Suprapubic skin (tissue), 4 donors: ENCODE data around the gene MYL3. TPM values are rescaled to one million over a fixed set of nuclear protein-coding genes. Genes with fewer than 3 reads are reported as not detected.

Source experiments
- DNase-seq, 2 donors: peaks; one replicate each; pipeline ENCODE4 v3.0.0-alpha.2; 2019; ENCODE audit warnings: low spot score in 2 of 2
- H3K27ac ChIP-seq: fragments of 200-600 bp; sonication (generic); one replicate; pipeline ENCODE4 v1.5.1; 2019
- H3K27me3 ChIP-seq: fragments of 200-600 bp; sonication (generic); one replicate; pipeline ENCODE4 v1.5.1; 2019
- H3K36me3 ChIP-seq: fragments of 200-600 bp; sonication (generic); one replicate; pipeline ENCODE4 v1.5.1; 2019
- H3K4me1 ChIP-seq: fragments of 200-600 bp; sonication (generic); one replicate; pipeline ENCODE4 v1.5.1; 2019
- H3K4me3 ChIP-seq: fragments of 200-600 bp; sonication (generic); one replicate; pipeline ENCODE4 v1.5.1; 2019; ENCODE audit warnings: mild to moderate bottlenecking
- H3K9me3 ChIP-seq: fragments of 200-600 bp; sonication (generic); one replicate; pipeline ENCODE4 v1.5.1; 2019
- EP300 ChIP-seq: sonication (generic); formaldehyde crosslinking; IDR thresholded peaks from one replicate; pipeline ENCODE4 v1.6.1; 2017; ENCODE audit warnings: antibody characterized with exemption
- POLR2A ChIP-seq, 2 donors: fragments of 450-650 bp; IDR thresholded peaks; one replicate each; pipeline ENCODE4 v1.6.1; 2017; ENCODE audit warnings: antibody characterized with exemption in 2 of 2, mild to moderate bottlenecking in 2 of 2, moderate library complexity in 2 of 2
- POLR2AphosphoS5 ChIP-seq, 3 donors: sonication (generic); formaldehyde crosslinking; IDR thresholded peaks; one replicate each; pipeline ENCODE4 v1.6.1; 2017; ENCODE audit warnings: antibody characterized with exemption in 3 of 3
- WGBS: methylation state at CpG from one replicate; pipeline ENCODE4 v1.1.5; 2018; 5-methylcytosine and 5-hydroxymethylcytosine counted together
- total RNA-seq, 4 donors: library from RNA; depleted of rRNA; stranded (reverse); fragments of >200 nt; gene quantifications; one replicate each; pipeline ENCODE4 v1.1.0, GENCODE V29; 2016
- TF ChIP-seq, protein P1 (sequence below), 2 donors: fragments of 200-600 bp in 1 of 2; fragments of 450-650 bp in 1 of 2; sonication (generic) in 1 of 2; IDR thresholded peaks; one replicate each; pipeline ENCODE4 v1.5.1; 2016 to 2019; ENCODE audit warnings: antibody characterized with exemption in 2 of 2, mild to moderate bottlenecking in 1 of 2, moderate library complexity in 1 of 2

The MYL3 gene
- total RNA-seq, 4 donors from 2014 or later: 1.4 TPM; not detected in 3

DNA sequence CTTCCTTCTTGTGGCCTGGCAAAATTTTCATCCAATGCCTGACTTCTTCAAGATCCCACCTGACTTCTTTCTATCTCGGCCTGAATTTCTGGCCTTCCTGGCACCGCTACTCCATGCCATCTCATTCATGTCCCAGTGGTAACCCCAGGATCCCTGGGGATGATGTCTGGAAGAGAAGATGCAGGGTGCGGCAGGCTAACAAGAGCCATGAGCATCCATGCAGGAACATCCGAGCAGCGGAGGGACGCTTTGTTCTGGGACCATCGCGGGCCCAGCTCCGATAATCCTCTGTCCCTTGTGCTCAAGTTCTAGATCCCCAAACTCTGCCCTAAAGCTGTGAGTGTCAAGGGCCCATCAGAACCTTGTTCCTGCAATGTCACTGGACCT is 10.9 kb downstream of the MYL3 start:
- no peaks in the 10 kb centered on the region for H3K36me3 ChIP-seq
- no peaks in the 10 kb centered on the region for H3K27me3 ChIP-seq
- TF ChIP-seq POLR2AphosphoS5 (IDR thresholded peaks at IDR 0.05) (no peak), POLR2A (IDR thresholded peaks at IDR 0.05) (no peak), EP300 (no peak)
- TF ChIP-seq, protein P1, sequence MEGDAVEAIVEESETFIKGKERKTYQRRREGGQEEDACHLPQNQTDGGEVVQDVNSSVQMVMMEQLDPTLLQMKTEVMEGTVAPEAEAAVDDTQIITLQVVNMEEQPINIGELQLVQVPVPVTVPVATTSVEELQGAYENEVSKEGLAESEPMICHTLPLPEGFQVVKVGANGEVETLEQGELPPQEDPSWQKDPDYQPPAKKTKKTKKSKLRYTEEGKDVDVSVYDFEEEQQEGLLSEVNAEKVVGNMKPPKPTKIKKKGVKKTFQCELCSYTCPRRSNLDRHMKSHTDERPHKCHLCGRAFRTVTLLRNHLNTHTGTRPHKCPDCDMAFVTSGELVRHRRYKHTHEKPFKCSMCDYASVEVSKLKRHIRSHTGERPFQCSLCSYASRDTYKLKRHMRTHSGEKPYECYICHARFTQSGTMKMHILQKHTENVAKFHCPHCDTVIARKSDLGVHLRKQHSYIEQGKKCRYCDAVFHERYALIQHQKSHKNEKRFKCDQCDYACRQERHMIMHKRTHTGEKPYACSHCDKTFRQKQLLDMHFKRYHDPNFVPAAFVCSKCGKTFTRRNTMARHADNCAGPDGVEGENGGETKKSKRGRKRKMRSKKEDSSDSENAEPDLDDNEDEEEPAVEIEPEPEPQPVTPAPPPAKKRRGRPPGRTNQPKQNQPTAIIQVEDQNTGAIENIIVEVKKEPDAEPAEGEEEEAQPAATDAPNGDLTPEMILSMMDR (IDR thresholded peaks at IDR 0.05): no peak
- DNase-seq: peak; percentile 32 to 47
- no peaks in the 10 kb centered on the region for H3K9me3 ChIP-seq
- H3K4me3 ChIP-seq: no peak overlapping the region
- H3K4me1 ChIP-seq: peaks cover 14% of the 10 kb centered on the region
- H3K27ac ChIP-seq: no peak overlapping the region
- WGBS: 92% methylated on average over 9 of the region's 9 CpGs

DNA sequence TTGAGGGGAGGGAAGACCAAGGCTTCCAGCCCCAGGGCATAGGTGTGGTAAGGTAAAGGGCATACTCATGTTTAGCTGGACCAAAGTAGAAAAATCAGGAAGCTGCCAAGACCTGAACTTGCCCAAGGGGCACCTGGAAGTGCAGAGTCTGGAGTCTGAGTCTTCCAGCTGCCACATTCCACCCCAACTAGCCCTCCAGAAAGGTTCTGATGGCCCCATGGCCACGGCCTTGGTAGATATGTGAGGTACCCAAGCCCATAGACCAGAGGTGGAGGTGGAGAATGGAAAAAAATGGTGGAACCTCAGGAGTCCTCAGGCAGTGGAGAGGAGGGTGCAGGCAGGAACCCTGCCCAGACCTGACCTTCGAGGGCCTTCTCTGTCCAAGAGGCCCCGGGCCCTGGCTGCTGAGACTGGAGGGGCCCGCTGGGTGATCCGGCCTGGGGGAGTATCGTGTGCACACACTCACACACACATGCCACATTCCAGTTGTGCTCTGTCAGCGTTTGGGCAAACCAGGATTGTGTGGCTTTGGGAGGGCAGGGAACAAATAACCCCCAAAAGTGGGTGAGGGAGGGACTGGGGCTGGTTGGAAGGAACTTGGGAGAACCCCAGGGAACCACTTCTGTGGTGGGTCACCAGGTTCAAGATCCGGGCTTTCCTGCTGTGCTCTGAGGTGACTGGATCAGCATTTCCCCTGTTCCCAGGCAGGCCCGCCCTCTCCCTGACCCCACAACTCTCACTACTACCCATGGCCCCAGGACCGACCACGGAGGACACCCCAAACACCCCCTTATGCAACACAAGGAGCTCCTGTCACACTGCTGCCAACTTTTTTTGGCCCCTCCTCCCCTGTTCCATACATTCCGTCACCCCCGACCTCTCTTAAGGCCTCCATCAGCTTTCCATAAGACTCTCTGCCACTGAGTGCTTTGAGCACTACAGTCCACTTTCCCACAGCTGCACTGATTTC is 11.6 kb downstream of the MYL3 start:
- 90% methylated on average over 13 of the region's 13 CpGs for WGBS
- Histone ChIP-seq H3K9me3 (no peaks in the 10 kb centered on the region), H3K4me1 (peaks cover 20% of the 10 kb centered on the region), H3K27me3 (no peaks in the 10 kb centered on the region), H3K4me3 (no peak overlapping the region), H3K36me3 (no peaks in the 10 kb centered on the region), H3K27ac (no peak overlapping the region)
- TF ChIP-seq EP300 (no peak), POLR2AphosphoS5 (IDR thresholded peaks at IDR 0.05) (no peak), POLR2A (IDR thresholded peaks at IDR 0.05) (no peak)
- TF ChIP-seq, protein P1 (IDR thresholded peaks at IDR 0.05): no peak
- DNase-seq: peak; percentile 50 to 68

DNA sequence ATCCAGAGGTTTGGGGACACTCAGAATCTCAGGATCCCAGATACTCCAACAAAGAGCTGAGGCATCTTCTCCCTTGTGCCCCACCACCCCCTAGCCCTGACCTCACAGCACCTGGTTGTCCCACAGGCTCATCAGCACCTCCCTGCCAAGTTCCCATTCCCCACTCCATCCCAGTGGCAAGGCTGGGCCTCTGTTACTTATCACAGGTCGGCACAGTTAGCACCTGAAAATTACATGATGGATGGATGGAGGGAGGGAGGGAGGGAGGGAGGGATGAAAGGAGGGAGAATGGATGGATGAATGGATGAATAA is 12.8 kb downstream of the MYL3 start:
- no peak for TF ChIP-seq POLR2A (IDR thresholded peaks at IDR 0.05)
- no peak for TF ChIP-seq EP300
- no peak for TF ChIP-seq POLR2AphosphoS5 (IDR thresholded peaks at IDR 0.05)
- TF ChIP-seq, protein P1 (IDR thresholded peaks at IDR 0.05): no peak
- WGBS: 100% methylated on average over 1 of the region's 1 CpG
- Histone ChIP-seq H3K4me1 (peaks cover 33% of the 10 kb centered on the region), H3K4me3 (no peak overlapping the region), H3K36me3 (no peaks in the 10 kb centered on the region), H3K27ac (no peak overlapping the region), H3K27me3 (no peaks in the 10 kb centered on the region), H3K9me3 (no peaks in the 10 kb centered on the region)
- DNase-seq: no peak

DNA sequence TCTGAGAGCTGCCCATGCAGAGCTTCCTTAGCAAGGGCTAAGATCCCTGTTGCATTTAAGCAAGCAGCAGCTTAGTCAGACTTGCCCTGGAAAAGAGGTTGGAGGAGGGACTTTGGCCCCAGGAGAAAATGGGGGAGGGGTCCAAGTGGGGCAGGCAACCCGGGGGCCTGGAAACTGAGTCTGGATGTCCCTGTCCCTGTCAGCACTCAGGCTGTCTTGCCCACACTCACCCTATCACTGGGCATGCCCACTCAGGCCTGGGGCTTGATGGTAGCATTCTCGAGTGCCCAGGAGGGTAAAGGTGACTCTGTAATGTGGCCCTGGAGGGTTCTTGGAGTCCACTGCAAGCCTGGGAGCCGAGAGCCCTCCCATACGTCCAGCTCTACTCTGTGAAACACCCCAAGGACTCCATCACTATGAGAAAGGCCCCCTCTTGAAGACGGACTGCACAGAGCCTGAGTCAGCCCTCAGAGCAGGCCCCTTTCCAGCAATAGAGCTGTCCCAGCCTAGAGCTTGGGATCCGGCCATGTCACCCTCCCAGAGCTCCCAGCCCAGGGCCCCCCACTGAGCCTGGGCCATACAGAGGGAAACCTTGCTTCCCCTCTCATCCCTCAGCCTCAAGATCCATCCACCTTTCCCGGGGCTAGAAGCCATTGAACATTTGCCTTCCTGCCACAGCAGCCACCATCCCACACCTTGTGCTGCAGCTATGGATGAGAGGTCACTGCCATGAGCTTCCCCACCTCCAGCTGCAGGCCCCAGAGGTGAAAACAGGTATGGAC is 13.4 kb downstream of the MYL3 start:
- peak in 1 of 2 donors; percentile 56 for DNase-seq
- H3K4me1 ChIP-seq: peaks cover 38% of the 10 kb centered on the region
- no peak overlapping the region for H3K27ac ChIP-seq
- H3K9me3 ChIP-seq: no peaks in the 10 kb centered on the region
- no peaks in the 10 kb centered on the region for H3K36me3 ChIP-seq
- no peak overlapping the region for H3K4me3 ChIP-seq
- TF ChIP-seq, protein P1 (IDR thresholded peaks at IDR 0.05): no peak
- TF ChIP-seq POLR2A (IDR thresholded peaks at IDR 0.05) (no peak), POLR2AphosphoS5 (IDR thresholded peaks at IDR 0.05) (no peak), EP300 (no peak)
- no peaks in the 10 kb centered on the region for H3K27me3 ChIP-seq
- 71% methylated on average over 7 of the region's 7 CpGs for WGBS
